ENCODE data around the gene HSFX3.
A peak's percentile ranks its signal among the peaks of the same experiment; 100 is the strongest.
"Not testable (repeated sequence)": the region's sequence is repeated elsewhere in the genome, so short reads cannot be mapped to it uniquely, and the experiment has no call there.

HSFX3 gene

GRCh38 chrX:149541521-149542047 lies 8.1 kb downstream of the HSFX3 start:
- no peak for DNase-seq

DNA sequence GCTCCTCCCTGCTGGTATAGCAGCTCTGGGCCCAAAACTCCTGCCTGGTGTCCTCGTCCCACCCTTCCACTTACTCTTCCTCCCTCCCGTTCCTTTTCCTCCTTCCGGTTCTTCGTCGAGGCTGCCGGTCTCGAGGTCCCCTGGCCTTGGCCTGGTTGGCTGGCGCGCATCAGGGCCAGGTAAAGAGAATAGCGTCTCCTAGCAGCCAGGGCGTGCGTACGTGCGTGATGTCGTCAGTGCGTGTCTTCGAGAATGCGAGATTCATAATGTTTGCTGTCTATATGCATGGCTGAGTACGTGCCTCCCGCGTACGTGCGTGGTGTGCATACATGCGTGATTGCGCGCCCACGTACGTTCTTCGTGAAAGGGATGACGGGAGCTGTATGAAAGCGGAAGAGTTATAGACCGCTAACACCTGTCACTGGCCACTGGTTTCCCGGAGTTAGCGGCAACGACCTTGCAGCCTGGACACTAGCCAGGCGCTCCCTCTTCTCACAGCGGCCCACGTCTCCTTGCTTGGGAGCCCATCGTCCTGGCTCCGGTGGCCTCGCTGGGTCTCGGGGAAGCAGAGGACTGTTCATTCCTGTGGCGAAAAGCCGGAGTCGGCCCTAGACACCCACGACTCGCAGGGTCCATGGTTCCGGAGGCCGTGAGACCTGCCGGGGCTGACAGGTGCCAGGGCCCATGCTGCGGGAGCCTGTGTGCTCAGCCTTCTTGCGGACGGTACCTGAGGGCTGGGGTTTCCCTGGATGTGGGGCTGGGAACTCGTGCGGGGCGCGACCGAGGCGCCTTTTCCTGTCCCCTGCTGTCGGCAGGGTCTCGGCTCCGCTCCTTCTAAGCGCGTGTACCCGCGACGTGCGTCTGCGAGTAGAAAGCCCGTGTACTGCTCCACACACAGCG lies 8.9 kb downstream of the HSFX3 start, which contains the start of gene EOLA1:
Gene EOLA1, plus strand, starts transcription at position 392 of the 900 bp plus-strand sequence. CDS start 4,619 bp downstream, outside the sequence.
- peak; percentile 85 for DNase-seq

GRCh38 chrX:149540131-149540620 lies 9.5 kb downstream of the HSFX3 start:
- peak; percentile 88 for DNase-seq

DNA sequence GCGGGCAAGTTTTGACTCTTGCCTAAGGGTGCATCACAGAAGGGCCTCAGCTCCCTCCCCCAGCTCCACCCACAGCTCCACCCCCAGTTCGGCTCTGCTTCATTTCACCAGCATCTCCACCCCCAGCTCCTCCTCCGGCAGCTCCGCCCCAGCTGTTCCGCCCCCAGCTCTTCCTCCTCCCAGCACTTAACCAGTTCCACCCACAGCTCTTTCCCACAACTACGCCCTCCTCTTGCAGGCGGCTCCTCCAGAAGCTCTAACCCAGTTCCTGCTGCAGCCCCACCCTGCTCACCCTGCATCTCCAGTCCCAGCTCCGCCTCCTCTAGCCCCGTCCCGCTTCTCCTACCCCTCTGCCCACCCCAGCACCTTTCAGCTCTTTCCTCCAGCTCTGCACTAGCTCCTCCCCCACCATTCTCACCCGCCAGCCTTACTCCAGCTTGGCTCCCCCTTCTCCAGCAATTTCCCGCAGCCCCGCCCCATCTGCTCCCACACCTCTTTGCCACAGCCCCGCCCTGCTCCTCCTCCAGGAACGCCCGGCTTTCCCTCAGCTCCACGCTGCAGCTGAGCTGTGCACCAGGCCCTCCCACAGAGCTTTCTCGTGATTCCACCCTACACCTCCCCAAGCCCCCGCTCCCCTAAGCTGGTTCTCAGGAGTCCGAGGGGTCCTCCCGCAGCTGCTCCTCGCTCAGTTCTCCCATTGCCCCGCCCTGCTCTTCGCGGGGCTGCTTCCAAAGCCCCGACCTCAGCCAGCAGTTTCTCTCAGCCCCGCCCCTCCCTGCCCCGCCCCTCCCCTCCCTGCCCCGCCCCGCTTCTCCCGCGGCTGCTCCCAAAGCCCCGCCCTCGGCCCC lies 10.2 kb downstream of the HSFX3 start:
- DNase-seq = peak; percentile 88

GRCh38 chrX:149537474-149537873 lies 12.2 kb downstream of the HSFX3 start:
- DNase-seq = not testable (repeated sequence)

- DNase-seq = not testable (repeated sequence)
These were observed 14.7 kb downstream of the HSFX3 start for GRCh38 chrX:149534926-149535602.

- not testable (repeated sequence) for DNase-seq
These were observed 15.7 kb downstream of the HSFX3 start for GRCh38 chrX:149533999-149534398.

DNA sequence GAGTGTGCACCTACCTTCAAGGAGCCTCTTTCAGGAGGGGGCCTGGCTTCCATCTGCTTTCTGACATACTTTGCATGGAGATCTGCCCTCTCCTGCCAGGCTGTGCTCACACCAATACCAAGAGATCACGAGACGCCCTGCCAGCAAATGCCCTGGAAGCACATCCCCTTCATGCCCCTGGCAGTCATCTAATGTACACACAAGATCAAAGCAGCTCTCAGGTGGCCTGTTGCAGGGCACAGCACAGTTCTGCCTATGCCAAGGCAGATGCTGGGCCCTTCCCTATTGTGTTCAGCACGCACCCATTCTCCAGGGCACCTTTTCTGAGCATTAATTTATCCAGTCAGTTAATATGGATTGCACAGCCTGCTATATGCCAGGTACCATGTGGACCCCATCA lies 16.9 kb downstream of the HSFX3 start:
- DNase-seq = not testable (repeated sequence)

DNA sequence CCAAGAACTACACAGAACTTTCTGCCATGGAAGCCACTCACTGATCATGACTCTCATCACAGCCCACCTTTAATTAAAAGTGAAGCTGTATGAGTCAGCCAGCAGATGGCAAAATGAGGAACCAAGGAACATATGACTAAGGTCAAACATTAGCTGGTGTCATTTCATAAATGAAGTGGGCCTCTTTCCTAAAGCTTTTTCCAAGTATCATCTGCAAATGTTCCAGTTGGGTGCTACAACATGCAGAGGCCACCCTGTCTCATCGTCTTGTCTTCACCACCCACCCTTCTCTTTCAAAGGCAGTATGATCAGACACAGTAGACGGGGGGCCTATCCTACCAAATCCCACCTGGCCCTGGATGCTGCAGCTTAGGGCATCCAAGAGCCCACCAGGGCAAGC lies 18.1 kb downstream of the HSFX3 start:
- DNase-seq = no peak

GRCh38 chrX:149528381-149528780 lies 21.3 kb downstream of the HSFX3 start:
- no peak for DNase-seq

DNA sequence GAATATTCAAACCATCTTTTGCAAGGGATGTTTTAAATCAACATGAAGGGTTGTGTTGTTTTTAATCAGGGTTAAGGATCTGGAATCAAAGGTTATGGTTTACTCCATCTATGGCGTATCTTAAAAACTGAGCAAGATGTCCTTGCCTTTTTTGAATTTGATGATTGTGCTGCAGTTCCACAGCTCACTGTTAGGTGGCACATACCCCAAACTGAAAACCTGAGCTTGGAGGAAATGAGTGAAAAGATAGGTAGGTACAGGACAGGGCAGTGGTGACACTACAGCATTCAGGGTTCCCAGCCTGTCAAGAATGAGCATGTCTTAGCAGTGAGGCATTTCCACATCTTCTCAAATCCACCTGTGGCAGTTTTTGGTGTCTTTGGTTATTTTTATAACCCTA lies 22.0 kb downstream of the HSFX3 start:
- DNase-seq = peak; percentile 9

DNA sequence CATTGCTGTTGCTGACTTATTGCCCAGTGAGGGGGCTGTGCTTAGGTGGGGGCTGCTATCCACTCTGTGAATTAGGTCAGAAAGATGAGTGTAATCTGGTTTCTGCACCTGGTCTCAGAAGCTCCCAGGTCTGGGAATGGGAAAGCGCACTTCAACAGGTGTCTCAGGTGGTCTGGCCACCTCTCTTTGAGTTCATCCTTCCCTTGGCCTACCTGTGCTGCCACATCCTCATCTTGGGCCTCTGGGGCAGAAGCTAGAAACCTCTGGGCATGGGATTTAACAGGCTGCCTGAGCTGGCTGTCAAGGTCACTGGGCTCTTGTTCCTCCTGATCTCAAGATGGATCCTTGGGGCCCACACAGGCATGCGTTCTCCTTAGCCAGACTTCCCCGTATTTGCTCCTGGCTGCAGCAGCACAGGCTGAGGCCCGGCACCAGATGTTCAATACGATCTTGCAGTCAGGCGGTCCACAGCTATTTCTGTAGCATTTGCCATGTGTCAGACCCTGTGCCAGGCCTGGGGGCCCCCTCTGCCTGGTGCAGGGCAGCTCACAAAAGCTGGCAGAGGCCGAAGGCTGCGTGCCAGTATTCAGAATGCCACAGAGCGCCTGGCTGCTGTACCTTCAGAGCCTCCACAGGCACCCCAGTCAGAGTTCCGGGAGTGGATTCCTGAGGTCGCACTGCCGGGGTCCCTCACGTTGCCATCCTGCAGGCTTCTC lies 23.2 kb downstream of the HSFX3 start:
- not testable (repeated sequence) for DNase-seq

GRCh38 chrX:149525903-149526302 lies 23.8 kb downstream of the HSFX3 start:
- DNase-seq = not testable (repeated sequence)

- peak; percentile 14 for DNase-seq
These were observed 24.3 kb downstream of the HSFX3 start for GRCh38 chrX:149525389-149525788.

DNA sequence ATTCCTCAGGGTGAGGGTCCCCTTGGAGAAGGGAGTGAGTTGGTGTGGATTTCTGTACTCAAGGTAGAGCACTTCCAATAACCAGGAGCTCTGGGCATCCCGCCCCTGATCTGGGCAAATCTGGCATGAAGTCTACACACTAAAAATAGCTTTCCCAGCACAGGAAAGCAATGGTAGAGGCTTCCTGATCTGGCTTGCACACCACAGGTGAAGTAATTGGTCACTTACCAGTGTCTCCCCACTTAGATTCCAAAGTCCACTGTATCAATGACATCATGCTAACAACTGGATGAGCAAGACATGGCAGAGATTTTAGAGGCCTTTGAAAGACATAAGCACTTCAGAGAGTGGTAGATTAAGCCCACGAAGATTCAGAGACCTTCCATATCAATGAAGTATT lies 26.8 kb downstream of the HSFX3 start:
- DNase-seq = no peak

DNA sequence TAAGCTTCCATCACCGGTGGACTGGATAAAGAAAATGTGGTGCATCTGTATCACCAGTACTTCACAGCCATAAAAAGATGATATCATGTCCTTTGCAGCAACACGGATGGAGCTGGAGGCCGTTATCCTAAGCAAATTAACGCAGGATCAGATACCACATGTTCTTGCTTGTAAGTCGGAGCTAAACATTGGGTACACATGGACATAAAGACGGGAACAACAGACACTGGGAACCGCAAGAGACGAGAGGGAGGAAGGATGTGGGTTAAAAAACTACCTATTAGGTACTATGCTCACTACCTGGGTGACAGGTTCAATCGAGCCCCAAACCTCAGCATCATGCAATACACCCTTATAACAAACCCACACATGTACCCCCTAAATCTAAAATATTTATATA lies 28.3 kb downstream of the HSFX3 start:
- no peak for DNase-seq

DNA sequence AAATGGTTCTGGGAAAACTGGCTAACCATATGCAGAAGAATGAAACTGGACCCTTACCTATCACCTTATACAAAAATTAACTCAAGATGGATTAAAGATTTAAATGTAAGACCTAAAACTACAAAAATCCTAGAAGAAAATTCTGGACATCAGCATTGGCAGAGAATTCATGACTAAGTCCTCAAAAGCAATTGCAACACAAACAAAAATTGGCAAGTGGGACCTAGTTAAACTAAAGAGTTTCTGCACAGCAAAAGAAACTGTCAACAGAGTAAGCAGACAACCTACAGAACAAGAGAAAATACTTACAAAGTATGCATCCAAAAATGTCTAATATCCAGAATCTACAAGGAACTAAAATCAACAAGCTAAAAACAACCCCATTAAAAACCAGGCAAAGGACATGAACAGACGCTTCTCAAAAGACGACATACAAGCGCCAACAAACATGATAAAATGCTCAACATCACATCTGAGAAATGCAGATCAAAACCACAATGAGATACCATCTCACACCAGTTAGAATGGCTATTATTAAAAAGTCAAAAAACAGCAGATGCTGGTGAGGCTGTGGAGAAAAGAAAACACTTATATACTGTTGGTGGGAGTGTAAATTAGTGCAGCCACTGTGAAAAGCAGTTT lies 29.0 kb downstream of the HSFX3 start:
- DNase-seq = not testable (repeated sequence)

DNA sequence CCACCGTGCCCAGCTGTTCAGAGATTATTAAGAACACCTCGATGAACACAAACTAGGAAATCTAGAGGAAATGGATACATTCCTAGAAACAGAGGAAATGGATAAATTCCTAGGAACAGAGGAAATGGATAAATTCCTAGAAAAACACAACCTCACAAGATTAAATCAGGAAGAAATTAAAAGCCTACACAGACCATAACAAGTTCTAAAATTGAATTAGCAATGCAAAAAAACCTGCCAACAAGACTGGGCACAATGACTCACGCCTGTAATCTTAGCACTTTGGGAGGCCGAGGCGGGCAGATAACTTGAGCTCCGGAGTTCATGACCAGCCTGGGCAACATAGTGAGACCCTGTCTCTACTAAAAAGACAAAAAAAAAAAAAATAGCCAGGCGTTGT lies 31.5 kb downstream of the HSFX3 start:
- no peak for DNase-seq

DNA sequence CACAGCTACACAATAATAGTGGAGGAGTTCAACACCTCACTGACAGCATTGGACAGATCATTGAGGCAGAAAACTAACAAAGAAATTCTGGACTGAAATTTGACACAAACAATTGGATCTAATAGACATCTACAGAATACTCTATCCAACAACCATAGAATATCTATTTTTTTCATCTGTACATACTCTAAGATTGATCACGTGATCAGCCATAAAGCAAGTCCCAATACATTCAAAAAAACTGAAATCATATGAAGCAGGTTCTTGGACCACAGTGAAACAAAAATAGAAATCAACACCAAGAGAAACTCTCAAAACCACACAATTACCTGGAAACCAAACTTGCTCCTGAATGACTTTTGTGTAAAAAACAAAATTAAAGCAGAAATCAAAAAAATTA lies 32.4 kb downstream of the HSFX3 start:
- DNase-seq = no peak

GRCh38 chrX:149516604-149517003 lies 33.1 kb downstream of the HSFX3 start:
- no peak for DNase-seq

DNA sequence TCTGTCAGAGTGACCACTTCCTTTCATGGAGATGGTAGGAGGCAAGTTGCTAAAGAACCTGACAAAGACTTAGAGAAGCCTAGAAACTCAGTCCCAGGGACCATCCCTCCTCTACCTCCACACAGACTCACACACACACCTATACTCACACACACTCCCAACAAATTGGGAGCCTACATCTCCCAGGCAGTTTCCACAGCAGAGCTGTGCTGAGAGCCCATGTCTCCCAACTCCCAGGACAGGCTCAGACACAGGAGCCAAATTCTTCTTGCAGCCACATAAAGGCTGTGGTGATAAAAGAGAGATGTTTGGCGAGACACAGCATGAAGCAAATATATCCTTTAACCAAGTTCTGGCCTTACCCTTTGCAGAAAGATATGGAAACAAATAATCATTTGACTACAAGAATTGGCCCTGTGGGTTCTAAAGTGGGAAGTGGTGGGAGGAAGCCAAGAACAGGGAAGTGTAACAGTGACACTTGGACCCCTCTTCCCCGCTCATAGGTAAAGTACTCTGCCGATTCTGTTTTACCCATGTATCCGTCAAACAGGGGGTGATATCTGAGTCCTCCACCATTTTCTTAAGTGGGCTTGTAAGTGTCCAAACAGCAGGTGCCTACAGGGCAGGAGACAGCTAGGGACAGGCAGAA lies 33.6 kb downstream of the HSFX3 start:
- DNase-seq = no peak
